ENCODE results near the gene RNF169.
"Not testable (repeated sequence)": the region's sequence is repeated elsewhere in the genome, so short reads cannot be mapped to it uniquely, and the experiment has no call there.

Gene RNF169

DNA sequence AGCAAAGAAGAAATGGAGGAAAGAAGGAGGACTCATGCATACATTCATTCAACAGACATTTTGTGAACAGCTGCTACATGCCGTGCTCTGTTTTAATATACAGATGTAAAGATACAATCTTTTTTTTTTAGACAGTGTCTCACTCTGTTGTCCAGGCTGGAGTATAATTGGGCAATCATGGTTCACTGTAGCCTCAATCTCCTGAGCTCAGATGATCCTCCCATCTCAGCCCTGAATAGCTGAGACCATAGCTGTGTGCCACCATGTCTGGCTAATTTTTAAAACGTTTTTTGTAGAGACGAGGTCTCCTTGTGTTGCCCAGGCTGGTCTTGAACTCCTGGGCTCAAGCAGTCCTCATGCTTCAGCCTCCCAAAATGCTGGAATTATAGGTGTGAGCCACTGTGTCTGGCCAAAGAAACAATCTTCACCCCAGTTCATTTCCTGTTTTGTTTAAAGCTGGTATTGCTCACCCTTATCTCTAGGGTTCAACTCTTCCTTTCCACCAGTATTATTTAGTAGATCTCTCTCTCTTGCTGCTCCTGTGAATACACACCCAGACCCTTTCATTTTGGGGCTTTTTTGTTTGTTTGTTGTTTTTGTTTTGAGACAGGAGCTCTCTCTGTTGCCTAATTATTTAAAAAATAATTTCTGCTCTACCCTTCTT is 69.8 kb downstream of the RNF169 start:
- DNase-seq: no peak

GRCh38 chr11:74819400-74819799 is 70.8 kb downstream of the RNF169 start:
- DNase-seq: no peak

GRCh38 chr11:74820763-74821162 is 72.1 kb downstream of the RNF169 start:
- DNase-seq: no peak

DNA sequence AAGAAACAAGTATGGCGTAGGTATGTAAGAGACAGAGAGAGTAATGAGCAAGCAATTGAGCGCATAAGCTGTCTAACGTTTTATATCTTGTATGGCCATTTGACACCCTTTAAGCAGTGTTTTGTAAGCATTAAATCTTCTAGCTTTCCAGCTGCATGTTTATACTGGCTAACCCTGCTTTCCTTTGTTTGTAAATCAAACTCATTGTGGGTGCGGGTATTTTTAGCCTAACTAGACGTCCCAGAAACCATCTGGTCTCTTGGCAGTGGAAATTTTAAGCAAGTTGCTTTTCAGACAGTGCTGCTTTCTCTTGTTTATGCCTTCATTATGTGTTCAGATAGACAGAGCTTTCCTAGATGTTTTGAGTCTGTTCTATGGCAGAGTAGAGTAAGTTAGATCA is 73.5 kb downstream of the RNF169 start:
- DNase-seq: peak in 15 of 58 donors; percentile 2 to 72 (median 21)

GRCh38 chr11:74824285-74824982 is 75.8 kb downstream of the RNF169 start:
- no peak for DNase-seq

- DNase-seq: not testable (repeated sequence)
These were observed 76.9 kb downstream of the RNF169 start for GRCh38 chr11:74825596-74825995.

DNA sequence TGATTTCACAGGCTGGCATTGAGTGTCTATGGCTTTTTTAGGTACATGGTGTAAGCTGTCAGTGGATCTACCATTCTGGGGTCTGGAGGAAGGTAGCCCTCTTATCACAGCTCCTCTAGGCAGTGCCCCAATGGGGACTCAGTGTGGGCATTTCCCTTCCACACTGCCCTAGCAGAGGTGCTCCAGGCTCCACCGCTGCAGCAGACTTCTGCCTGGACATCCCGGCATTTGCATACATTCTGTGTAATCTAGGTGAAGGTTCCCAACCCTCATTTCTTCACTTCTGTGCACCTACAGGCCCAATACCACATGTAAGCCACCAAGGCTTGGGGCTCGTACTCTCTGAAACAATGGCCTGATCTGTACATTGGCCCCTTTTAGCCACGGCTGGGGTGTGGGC is 78.3 kb downstream of the RNF169 start:
- no peak for DNase-seq

- no peak for DNase-seq
These were observed 88.5 kb downstream of the RNF169 start for GRCh38 chr11:74837191-74837590.

- no peak for DNase-seq
These were observed 89.5 kb downstream of the RNF169 start for GRCh38 chr11:74838188-74838587.

- DNase-seq: no peak
These were observed 90.8 kb downstream of the RNF169 start for GRCh38 chr11:74839446-74839845.

DNA sequence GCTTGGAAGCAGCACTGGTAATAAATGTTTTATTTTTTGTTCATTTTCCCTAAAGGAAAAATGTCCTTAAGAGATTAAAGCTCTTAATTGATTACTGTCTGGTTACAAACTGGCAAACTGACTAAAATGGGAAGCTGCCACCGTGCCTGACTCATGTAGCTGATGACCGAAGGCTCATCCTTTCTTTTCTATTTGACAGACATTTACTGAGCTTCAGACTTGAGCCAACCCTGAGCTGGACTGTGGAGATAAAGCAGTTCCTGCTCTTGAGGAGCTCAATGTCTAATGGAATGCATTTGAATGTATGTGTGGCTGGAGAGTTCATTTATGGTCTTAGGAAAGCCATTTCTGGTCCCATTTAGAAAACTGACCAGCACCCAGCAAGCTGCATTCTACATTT is 91.3 kb downstream of the RNF169 start:
- no peak for DNase-seq

DNA sequence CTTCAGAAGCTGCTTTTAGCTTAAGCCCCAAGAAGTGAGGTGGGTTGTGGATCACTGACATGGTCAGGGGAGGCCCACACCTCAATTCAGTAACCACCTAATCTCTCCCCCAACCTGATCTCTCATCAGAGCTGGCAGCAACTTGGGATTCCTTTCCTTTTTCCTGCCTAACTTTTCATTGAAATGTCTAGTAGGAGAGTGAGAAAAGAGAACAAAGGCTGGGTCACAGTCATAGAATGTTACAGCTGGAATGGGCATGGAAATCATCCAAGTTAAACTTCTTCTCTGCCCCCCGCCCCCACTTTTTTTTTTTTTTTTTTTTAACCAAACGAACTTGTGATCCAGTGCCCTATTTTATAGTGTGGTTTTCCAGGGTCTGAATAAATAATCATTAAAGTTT is 91.8 kb downstream of the RNF169 start:
- DNase-seq: no peak

- peak in 1 of 58 donors; percentile 4 for DNase-seq
These were observed 94.3 kb downstream of the RNF169 start for GRCh38 chr11:74842967-74843366.

- no peak for DNase-seq
These were observed 95.4 kb downstream of the RNF169 start for GRCh38 chr11:74844072-74844471.

DNA sequence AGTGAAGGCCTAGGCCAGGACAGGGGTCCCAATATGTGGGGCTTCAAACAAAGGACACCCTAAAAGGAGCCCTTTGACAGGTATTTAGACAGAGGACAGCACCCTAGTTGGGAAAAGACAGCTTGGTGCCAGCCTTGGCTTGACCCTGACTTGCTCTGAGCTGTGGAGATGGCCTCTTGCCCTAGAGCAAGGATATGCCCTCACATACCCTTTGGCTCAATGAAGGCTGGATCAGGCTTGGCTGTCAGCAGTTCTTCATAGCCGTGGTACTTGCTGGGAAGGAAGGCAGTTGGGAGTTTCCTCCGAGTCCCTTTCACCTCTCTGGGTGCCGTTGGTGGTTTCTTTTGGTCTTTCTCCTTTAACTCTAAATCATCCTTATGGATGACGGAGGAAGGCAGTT is 96.2 kb downstream of the RNF169 start:
- no peak for DNase-seq

- no peak for DNase-seq
These were observed 97.4 kb downstream of the RNF169 start for GRCh38 chr11:74845978-74846517.

DNA sequence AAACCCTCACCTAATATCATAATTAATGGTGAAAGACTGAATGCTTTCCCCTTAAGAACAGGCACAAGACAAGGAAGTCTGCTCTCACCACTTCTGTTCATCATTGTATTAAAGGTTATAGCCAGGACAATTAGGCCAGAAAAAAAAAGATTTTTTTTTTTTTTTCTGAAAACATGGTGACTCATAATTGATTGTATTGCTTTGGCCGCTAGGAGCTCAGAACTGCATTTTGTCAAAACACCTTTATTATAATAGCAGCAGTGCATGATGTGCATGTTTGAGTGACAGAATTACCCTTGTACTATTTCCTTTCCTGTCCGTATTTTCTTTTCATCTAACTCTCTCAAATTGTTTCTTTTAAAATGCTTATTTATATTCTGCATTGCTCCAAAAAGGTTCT is 98.1 kb downstream of the RNF169 start:
- no peak for DNase-seq

GRCh38 chr11:74847395-74847794 is 98.7 kb downstream of the RNF169 start:
- DNase-seq: no peak

GRCh38 chr11:74847895-74848294 is 99.2 kb downstream of the RNF169 start:
- no peak for DNase-seq

DNA sequence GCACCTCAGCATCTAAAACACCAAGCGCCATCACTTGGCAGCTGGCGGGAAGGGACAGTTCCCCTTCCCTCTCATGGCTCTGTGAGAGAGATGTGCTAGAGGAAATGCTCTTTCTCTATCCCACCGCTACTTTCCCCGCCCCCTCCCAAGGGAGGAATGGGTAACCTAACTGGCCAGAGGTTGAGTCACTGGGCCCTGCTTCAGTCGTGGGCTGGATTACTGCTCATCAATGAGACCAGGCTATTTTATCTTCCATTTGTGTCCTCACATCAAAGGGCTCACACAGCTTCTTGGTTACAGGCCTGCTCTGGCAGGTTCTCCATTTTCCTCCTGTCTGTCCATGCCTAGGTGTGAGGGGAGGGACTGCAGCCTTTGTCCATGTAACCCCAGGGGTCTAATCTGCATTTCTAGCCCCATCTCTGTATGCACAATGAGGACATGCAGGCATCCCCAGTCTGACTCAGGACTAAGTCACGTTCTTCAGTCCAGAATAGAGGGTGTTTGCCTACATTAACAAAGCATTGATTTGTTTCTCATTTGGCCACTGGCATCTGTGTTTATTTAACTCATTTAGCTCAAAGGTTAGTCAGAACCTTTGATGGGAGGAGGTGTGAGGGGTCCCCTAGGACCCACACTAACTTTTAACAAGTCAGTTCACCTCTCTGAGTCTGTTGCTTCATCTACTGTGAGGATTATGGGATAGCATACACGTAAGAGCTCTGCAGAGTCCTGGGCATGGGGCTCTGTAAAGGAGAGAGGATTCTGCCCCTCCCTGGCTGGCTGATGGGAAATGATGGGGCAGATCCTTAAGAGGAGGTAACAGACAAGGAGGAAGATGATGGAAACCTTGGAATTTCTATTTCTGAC is 101.1 kb downstream of the RNF169 start:
- DNase-seq: no peak

DNA sequence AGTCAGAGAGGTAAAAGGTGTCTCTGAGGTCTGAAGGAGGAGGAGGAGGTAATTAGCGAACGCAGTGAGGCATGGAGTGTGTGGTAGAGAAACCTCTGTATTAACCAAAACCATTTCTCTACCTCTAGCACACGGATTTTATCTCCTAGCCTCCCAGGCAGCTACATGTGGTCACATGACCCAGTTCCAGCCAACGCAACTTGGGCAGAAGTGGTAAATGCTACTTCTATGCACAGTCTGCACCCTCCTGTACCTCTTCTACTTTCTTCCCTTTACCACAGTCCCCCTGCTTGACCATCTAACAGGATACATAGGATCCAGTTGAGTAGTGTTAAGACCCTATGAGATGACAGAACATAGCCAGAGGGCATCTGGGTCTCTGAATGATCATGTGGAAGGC is 104.6 kb downstream of the RNF169 start:
- no peak for DNase-seq

- DNase-seq: no peak
These were observed 112.1 kb downstream of the RNF169 start for GRCh38 chr11:74860743-74861142.
